ENCODE data around the gene RNF157. TPM values are rescaled to one million over a fixed set of nuclear protein-coding genes. Genes with fewer than 3 reads are reported as not detected.

The RNF157 gene
- total and polyA plus RNA-seq, 2 of the 13 experiments (the other 11 are each of a cell fraction or from before 2014, with no cell fraction given), result 0.44 to 1.5 TPM

- TF ChIP-seq MAFG (CRISPR knock-in tag; IDR thresholded peaks at IDR 0.05) (no peak), MEIS2 (CRISPR knock-in tag; IDR thresholded peaks at IDR 0.05) (peak; percentile 87), E2F1 (CRISPR knock-in tag; IDR thresholded peaks at IDR 0.05) (no peak), ZBTB37 (CRISPR knock-in tag; IDR thresholded peaks at IDR 0.05) (no peak), ZNF432 (CRISPR knock-in tag; IDR thresholded peaks at IDR 0.05; ENCODE audit: borderline replicate concordance) (no peak), TCF12 (IDR thresholded peaks at IDR 0.05) (no peak), TCF12 (CRISPR knock-in tag; IDR thresholded peaks at IDR 0.05) (0 out of 2 replicates have a peak, but pooled peaks have one; percentile 52), ZFP90 (CRISPR knock-in tag; IDR thresholded peaks at IDR 0.05; ENCODE audit: borderline replicate concordance) (no peak), ZNF770 (CRISPR knock-in tag; IDR thresholded peaks at IDR 0.05) (peak; percentile 61; the same call in 1 of the 2 replicates), ZNF883 (CRISPR knock-in tag; IDR thresholded peaks at IDR 0.05; ENCODE audit: not compliant biosample characterization) (peak; percentile 89), TBL1XR1 (IDR thresholded peaks at IDR 0.05; ENCODE audit: borderline replicate concordance, low read length, partially characterized antibody) (peak; percentile 28), NR0B2 (CRISPR knock-in tag; IDR thresholded peaks at IDR 0.05) (peak; percentile 62; the same call in 1 of the 2 replicates), CAMTA2 (CRISPR knock-in tag; IDR thresholded peaks at IDR 0.05; ENCODE audit: borderline replicate concordance) (no peak), ZNF317 (CRISPR knock-in tag; IDR thresholded peaks at IDR 0.05) (peak; percentile 69; the same call in 1 of the 2 replicates), TOPORS (CRISPR knock-in tag; IDR thresholded peaks at IDR 0.05) (peak; percentile 31; the same call in 1 of the 2 replicates), KAT2B (IDR thresholded peaks at IDR 0.05; ENCODE audit: borderline replicate concordance, low read depth, low read length) (no peak), PCBP2 (optimal IDR thresholded peaks at IDR 0.05; ENCODE audit: low read depth, low read length, poor library complexity, severe bottlenecking) (no peak), SP2 (CRISPR knock-in tag; IDR thresholded peaks at IDR 0.05) (peak; percentile 84), ASH2L (IDR thresholded peaks at IDR 0.05; ENCODE audit: insufficient read length, low read depth, low read length) (peak; percentile 39), RFX5 (IDR thresholded peaks at IDR 0.05; ENCODE audit: low read depth, low read length) (no peak), ZNF737 (CRISPR knock-in tag; IDR thresholded peaks at IDR 0.05; ENCODE audit: borderline replicate concordance) (no peak), ZNF772 (CRISPR knock-in tag; IDR thresholded peaks at IDR 0.05) (no peak), BHLHE40 (IDR thresholded peaks at IDR 0.05; ENCODE audit: low read length) (0 out of 2 replicates have a peak, but pooled peaks have one; percentile 14), RBM39 (IDR thresholded peaks at IDR 0.05; ENCODE audit: low read depth, low read length, poor library complexity, severe bottlenecking) (peak; percentile 85)
Observed at GRCh38 chr17:76103274-76104139, 136.8 kb downstream of the RNF157 start, which contains the start of gene EXOC7 (continued).
